ENCODE results near the gene COL13A1.

DNA sequence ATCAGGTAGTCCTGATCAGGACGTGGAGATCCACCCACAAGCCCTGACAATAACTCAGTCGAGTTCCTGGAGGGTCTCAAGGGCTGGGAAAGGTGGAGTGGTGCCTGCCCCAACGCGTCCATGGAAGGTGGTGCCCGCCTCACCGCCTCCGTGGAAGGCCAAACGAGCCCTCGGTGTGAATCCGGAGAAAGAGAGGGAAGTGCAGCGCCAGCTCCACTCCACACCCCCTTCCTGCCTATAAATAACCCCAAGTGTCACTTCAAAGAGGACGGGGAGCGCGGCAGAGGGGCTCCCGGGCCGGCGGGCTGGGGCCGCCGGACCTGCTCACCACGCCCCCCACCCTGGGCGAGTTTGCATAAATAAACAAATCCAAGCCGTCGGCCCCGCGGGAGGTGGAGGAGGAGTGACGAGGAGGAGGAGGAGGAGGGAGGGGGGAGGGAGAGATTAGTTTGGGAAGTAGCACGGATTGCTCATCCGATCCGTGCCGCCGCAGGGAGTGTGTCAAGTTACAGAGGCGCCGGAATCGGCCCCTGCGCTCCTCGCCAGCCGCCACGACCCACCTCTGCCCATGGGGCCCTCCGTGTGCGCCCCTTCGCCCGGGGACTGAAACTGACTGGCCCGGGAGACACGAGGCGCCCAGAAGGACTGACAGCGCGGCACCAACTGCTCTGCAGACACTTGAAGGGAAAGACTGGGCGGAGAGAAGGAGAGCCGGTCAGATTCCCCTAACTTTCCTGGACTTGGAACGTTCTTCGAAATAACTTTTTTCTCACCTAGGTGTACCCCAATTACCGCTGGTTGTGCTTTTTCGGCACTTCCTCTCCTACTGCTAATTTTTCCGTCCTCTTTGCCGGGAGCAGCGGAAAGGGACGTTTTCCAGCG lies at the start of gene COL13A1:
- TF ChIP-seq CTCF (conservative IDR thresholded peaks at IDR 0.05 in 1 of 2, IDR thresholded peaks at IDR 0.05 in 1 of 2; ENCODE audit: low read depth in 1 of 2, low read length in 2 of 2), result no peak
- no peak for TF ChIP-seq EZH2 (IDR thresholded peaks at IDR 0.05; ENCODE audit: low read length, missing control alignments)
